NT2/D1 (cell line): ENCODE measurements around the gene CUL3.

Experiments
- SUZ12 ChIP-seq: IDR thresholded peaks from 2 replicates; pipeline ENCODE4 v1.6.1; 2011; ENCODE audit not compliant: insufficient read length, insufficient read depth; ENCODE audit errors: extremely low read depth
- YY1 ChIP-seq: IDR thresholded peaks from 2 replicates; pipeline ENCODE4 v1.6.1; 2011; ENCODE audit not compliant: insufficient read length, insufficient read depth
- ZNF274 ChIP-seq: IDR thresholded peaks from 2 replicates; pipeline ENCODE4 v1.6.1; 2011; ENCODE audit warnings: mild to moderate bottlenecking, low read depth, low read length

DNA sequence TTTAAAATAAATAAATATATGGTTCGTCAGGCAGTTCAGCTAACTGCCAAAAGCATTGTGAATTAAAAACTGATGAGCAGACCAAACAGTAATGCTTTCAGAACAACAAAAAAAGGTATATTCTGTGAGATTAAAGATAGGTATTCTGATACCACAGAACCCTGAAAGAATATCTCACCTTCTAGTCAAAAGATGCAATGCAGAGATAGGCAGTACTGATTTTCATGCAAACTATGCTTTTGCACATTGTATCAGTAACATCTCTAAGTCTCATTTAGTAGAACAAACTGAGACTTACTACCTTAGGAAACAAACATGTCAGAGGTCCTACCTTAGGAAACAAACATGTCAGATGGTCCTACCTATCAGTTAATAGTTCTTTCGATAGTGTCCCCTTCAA lies 32.4 kb downstream of the CUL3 start:
- TF ChIP-seq ZNF274 (no peak), YY1 (no peak), SUZ12 (no peak)
